Neural cell (in vitro differentiated cells): ENCODE measurements around the gene IMPA2. TPM values are rescaled to one million over a fixed set of nuclear protein-coding genes. Genes with fewer than 3 reads are reported as not detected.

Experiments used
- H2AFZ ChIP-seq: fragments of 200-600, 300-800 bp; sonication (generic), shearing (Covaris generic); 2 replicates; pipeline ENCODE4 v1.6.0; 2014; ENCODE audit warnings: low read depth, mild to moderate bottlenecking, antibody characterized with exemption, low read length, moderate library complexity
- H3F3A ChIP-seq: fragments of 200-600 bp; shearing (Covaris generic); 2 replicates; pipeline ENCODE4 v1.6.1; 2016; ENCODE audit warnings: mild to moderate bottlenecking, moderate library complexity, mixed read lengths, antibody characterized with exemption, low read length; ENCODE audit not compliant: insufficient read depth, poor library complexity, severe bottlenecking
- H3K27ac ChIP-seq: fragments of 200-600, 300-800 bp; sonication (generic), shearing (Covaris generic); 2 replicates; pipeline ENCODE4 v1.5.1; 2014; ENCODE audit warnings: mild to moderate bottlenecking, low read length, moderate library complexity
- H3K27me3 ChIP-seq: fragments of 300-800, 200-600 bp; sonication (generic), shearing (Covaris generic); 2 replicates; pipeline ENCODE4 v1.6.0; 2014; ENCODE audit warnings: mild to moderate bottlenecking, low read depth, low read length, moderate library complexity; ENCODE audit not compliant: insufficient read depth
- H3K36me3 ChIP-seq: fragments of 300-800, 200-600 bp; sonication (generic), shearing (Covaris generic); 2 replicates; pipeline ENCODE4 v1.5.1; 2014; ENCODE audit warnings: mild to moderate bottlenecking, antibody characterized with exemption, low read length, moderate library complexity; ENCODE audit not compliant: insufficient read depth
- H3K4me2 ChIP-seq: fragments of 300-800, 200-600 bp; sonication (generic), shearing (Covaris generic); 2 replicates; pipeline ENCODE4 v1.6.0; 2014; ENCODE audit warnings: mild to moderate bottlenecking, low read length
- H3K4me3 ChIP-seq: fragments of 300-800, 200-600 bp; sonication (generic), shearing (Covaris generic); 2 replicates; pipeline ENCODE4 v1.5.1; 2014; ENCODE audit warnings: mild to moderate bottlenecking, low read length, moderate library complexity
- H3K79me2 ChIP-seq: fragments of 200-600 bp; shearing (Covaris generic); replicated peaks from 2 replicates; pipeline ENCODE4 v1.6.0; 2014; ENCODE audit warnings: mild to moderate bottlenecking, low read length, moderate library complexity; ENCODE audit not compliant: insufficient read depth
- H3K9ac ChIP-seq: fragments of 300-800, 200-600 bp; sonication (generic), shearing (Covaris generic); 2 replicates; pipeline ENCODE4 v1.6.1; 2016; ENCODE audit warnings: mild to moderate bottlenecking, low read length, mixed read lengths
- H3K9me2 ChIP-seq: fragments of 200-600 bp; shearing (Covaris generic); 2 replicates; pipeline ENCODE4 v1.6.1; 2016; ENCODE audit warnings: mild to moderate bottlenecking, low read length, mixed read lengths; ENCODE audit not compliant: insufficient read depth
- H3K9me3 ChIP-seq: fragments of 200-600, 300-800 bp; sonication (generic), shearing (Covaris generic); 2 replicates; pipeline ENCODE4 v1.6.1; 2016; ENCODE audit warnings: mild to moderate bottlenecking, mixed run types, low read length, moderate library complexity, mixed read lengths
- H4K20me1 ChIP-seq: fragments of 200-600 bp; shearing (Covaris generic); 2 replicates; pipeline ENCODE4 v1.6.1; 2016; ENCODE audit warnings: mild to moderate bottlenecking, mixed run types; ENCODE audit not compliant: insufficient read depth
- EP300 ChIP-seq: fragments of 450-650 bp; conservative IDR thresholded peaks from 2 replicates; pipeline ENCODE4 v1.6.1; 2014; ENCODE audit warnings: antibody characterized with exemption, mild to moderate bottlenecking, moderate library complexity; ENCODE audit not compliant: poor library complexity, severe bottlenecking
- EZH2 ChIP-seq: fragments of 200-600, 300-800 bp; shearing (Covaris generic), sonication (generic); IDR thresholded peaks from 2 replicates; pipeline ENCODE4 v1.6.1; 2014; ENCODE audit warnings: antibody characterized with exemption, low read length, borderline replicate concordance, mild to moderate bottlenecking; ENCODE audit not compliant: insufficient read depth, poor library complexity, severe bottlenecking
- MXI1 ChIP-seq: fragments of 450-650 bp; conservative IDR thresholded peaks from 2 replicates; pipeline ENCODE4 v1.6.1; 2014; ENCODE audit warnings: antibody characterized with exemption, mild to moderate bottlenecking; ENCODE audit not compliant: poor library complexity, severe bottlenecking
- POLR2AphosphoS5 ChIP-seq: IDR thresholded peaks from 2 replicates; pipeline ENCODE4 v1.6.1; 2012
- RAD21 ChIP-seq: fragments of 450-650 bp; conservative IDR thresholded peaks from 2 replicates; pipeline ENCODE4 v1.6.1; 2014; ENCODE audit warnings: antibody characterized with exemption, mild to moderate bottlenecking, moderate library complexity
- REST ChIP-seq: IDR thresholded peaks from 2 replicates; pipeline ENCODE4 v1.6.1; 2012; ENCODE audit warnings: borderline replicate concordance
- SMC3 ChIP-seq: fragments of 450-650 bp; conservative IDR thresholded peaks from 2 replicates; pipeline ENCODE4 v1.6.1; 2014; ENCODE audit warnings: antibody characterized with exemption, mild to moderate bottlenecking, moderate library complexity; ENCODE audit not compliant: poor library complexity
- TAF1 ChIP-seq: IDR thresholded peaks from 2 replicates; pipeline ENCODE4 v1.6.1; 2012; ENCODE audit warnings: low read depth
- polyA plus RNA-seq: library from polyadenylated mRNA; depleted of rRNA; stranded (reverse); fragments of >200 nt; gene quantifications from 2 replicates; pipeline ENCODE4 v1.2.3, GENCODE V29; 2014
- TF ChIP-seq, protein P1 (sequence below): fragments of 450-650 bp; IDR thresholded peaks from 2 replicates; pipeline ENCODE4 v1.5.1; 2014; ENCODE audit warnings: antibody characterized with exemption, mild to moderate bottlenecking, moderate library complexity; ENCODE audit not compliant: poor library complexity, severe bottlenecking

Gene IMPA2
- polyA plus RNA-seq, 1 donor from 2014 or later: 2.7 TPM

- peaks cover 8% of the 10 kb centered on the region for H3K27me3 ChIP-seq
- no peak for TF ChIP-seq SMC3
- no peak for TF ChIP-seq MXI1
- TF ChIP-seq, protein P1, sequence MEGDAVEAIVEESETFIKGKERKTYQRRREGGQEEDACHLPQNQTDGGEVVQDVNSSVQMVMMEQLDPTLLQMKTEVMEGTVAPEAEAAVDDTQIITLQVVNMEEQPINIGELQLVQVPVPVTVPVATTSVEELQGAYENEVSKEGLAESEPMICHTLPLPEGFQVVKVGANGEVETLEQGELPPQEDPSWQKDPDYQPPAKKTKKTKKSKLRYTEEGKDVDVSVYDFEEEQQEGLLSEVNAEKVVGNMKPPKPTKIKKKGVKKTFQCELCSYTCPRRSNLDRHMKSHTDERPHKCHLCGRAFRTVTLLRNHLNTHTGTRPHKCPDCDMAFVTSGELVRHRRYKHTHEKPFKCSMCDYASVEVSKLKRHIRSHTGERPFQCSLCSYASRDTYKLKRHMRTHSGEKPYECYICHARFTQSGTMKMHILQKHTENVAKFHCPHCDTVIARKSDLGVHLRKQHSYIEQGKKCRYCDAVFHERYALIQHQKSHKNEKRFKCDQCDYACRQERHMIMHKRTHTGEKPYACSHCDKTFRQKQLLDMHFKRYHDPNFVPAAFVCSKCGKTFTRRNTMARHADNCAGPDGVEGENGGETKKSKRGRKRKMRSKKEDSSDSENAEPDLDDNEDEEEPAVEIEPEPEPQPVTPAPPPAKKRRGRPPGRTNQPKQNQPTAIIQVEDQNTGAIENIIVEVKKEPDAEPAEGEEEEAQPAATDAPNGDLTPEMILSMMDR: no peak
- TF ChIP-seq EZH2: no peak
- H3K79me2 ChIP-seq: no peaks in the 10 kb centered on the region
- no peak overlapping the region for H3K4me2 ChIP-seq
- H3K9ac ChIP-seq: no peak overlapping the region
- H3K9me2 ChIP-seq: no peaks in the 10 kb centered on the region
- no peak overlapping the region for H3K27ac ChIP-seq
- H3K9me3 ChIP-seq: no peaks in the 10 kb centered on the region
- no peak overlapping the region for H3K4me3 ChIP-seq
- no peaks in the 10 kb centered on the region for H4K20me1 ChIP-seq
- H2AFZ ChIP-seq: no peak overlapping the region
- no peaks in the 10 kb centered on the region for H3K36me3 ChIP-seq
- H3F3A ChIP-seq: no peaks in the 10 kb centered on the region
Measured at GRCh38 chr18:12033643-12034025, 52.3 kb downstream of the IMPA2 start.

DNA sequence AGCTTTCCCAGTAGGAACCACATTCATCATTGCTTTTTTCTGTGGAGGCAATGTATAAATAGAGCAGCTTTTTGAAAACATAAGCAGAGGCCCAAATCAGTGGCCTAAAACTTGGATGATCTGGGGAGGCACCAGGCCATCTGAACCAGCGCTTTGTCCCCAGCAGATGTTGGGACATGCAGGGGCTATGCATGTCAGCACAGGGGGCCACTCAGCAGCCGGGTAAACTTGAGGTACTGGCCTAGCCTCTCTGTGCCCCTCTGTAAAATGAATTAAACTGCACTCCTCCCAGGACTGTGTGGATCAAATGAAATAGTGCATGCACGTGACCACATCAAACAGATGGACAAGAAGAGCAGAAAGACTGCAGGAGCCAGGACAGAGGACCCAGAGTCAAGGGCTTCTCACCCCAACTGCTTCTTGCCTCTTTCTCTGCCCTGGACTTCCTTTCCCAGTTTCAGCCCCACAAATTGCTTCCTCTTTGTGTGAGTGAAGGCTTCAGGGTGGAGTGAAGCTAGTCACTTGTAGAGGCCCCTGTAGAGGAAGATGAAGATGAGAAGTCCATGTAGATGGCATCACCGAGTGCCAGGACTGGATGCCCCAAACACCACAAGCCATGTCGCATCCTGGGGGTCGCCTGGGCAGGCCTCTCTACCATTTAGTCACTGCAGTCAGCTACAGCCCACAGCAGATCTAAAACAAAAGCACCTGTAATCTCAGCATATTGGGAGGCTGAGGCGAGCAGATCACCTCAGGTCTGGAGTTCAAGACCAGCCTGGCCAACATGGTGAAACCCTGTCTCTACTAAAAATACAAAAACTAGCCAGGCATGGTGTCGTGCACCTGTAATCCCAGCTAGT, 53.2 kb downstream of the IMPA2 start:
- Histone ChIP-seq H3K27me3 (peaks cover 11% of the 10 kb centered on the region), H3K27ac (no peak overlapping the region), H3K36me3 (no peaks in the 10 kb centered on the region), H3K4me3 (no peak overlapping the region), H3K79me2 (no peaks in the 10 kb centered on the region), H3F3A (no peaks in the 10 kb centered on the region), H4K20me1 (no peaks in the 10 kb centered on the region), H2AFZ (no peak overlapping the region), H3K9me2 (no peaks in the 10 kb centered on the region), H3K4me2 (no peak overlapping the region), H3K9me3 (no peaks in the 10 kb centered on the region), H3K9ac (no peak overlapping the region)
- TF ChIP-seq POLR2AphosphoS5 (no peak), TAF1 (no peak)

- TF ChIP-seq POLR2AphosphoS5: no peak
- no peak for TF ChIP-seq RAD21
- TF ChIP-seq MXI1: no peak
- no peak for TF ChIP-seq SMC3
- TF ChIP-seq, protein P1: no peak
- no peak for TF ChIP-seq EZH2
- no peak for TF ChIP-seq TAF1
- no peak for TF ChIP-seq REST
- TF ChIP-seq EP300: no peak
- Histone ChIP-seq H3K79me2 (no peaks in the 10 kb centered on the region), H3K9me3 (no peaks in the 10 kb centered on the region)
Measured at GRCh38 chr18:12035481-12035880, 54.2 kb downstream of the IMPA2 start.

More at GRCh38 chr18:12035481-12035880, 54.2 kb downstream of the IMPA2 start:
- Histone ChIP-seq H3K4me3 (no peak overlapping the region), H3K9ac (no peak overlapping the region), H3F3A (no peaks in the 10 kb centered on the region), H3K27me3 (peaks cover 11% of the 10 kb centered on the region), H3K9me2 (no peaks in the 10 kb centered on the region), H4K20me1 (no peaks in the 10 kb centered on the region), H2AFZ (no peak overlapping the region), H3K27ac (no peak overlapping the region), H3K36me3 (no peaks in the 10 kb centered on the region), H3K4me2 (no peak overlapping the region)
